Smooth muscle cell of the pulmonary artery (primary cell): ENCODE data around the gene WDR5B. TPM values are rescaled to one million over a fixed set of nuclear protein-coding genes. Genes with fewer than 3 reads are reported as not detected.

ENCODE experiments used
- total RNA-seq: library from RNA; depleted of rRNA; stranded (reverse); fragments of >200 nt; gene quantifications from 2 replicates; pipeline ENCODE4 v1.2.3, GENCODE V29; 2014

Gene WDR5B
- 4.3 and 7.4 TPM in 2 replicates for total RNA-seq

DNA sequence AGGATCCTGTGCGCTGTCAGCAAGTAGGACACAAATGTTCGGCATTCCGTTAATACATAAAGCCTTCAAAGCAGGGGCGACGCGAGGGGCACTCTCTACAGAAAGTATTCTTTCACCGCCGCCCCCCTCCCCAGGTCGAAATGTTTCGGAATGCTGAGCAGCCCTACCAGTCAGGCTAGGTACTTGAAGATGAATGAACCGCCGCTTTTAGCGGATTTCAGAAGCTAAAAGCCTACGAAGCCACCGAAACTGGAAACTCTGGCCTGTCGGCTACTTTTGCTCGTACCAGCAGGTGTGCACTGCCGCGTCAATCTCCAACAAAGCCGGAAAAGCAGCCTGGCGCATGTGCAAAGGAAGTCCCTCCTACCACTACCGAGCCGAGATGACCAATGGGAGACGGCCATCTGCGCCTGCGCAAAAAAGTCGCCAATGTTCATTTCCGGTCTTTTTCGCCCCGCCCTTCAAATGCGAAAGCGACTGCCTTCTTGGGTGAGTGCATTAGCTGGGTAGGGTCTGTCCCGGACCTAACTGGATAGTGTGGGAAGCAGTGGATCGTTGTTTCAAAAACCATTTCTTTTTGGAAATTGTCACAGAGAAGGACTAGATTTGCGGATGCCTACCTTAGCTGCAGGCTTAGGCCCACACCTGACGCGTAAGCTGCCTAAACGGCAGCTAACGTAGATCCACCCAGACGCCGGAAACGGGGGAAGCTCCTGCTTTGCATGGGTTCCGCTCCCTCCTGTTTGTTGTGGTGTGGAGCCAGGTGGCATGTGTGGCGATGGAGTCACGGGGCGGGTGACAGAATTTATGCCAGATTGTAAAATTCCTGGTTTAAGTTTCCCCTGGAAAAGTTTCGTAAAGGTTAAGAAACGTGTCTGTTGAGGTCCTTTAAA lies at the start of gene WDR5B:
Gene WDR5B, minus strand, starts transcription at position 301 of the 893 bp plus-strand sequence. CDS start 534 bp downstream, outside the sequence.

DNA sequence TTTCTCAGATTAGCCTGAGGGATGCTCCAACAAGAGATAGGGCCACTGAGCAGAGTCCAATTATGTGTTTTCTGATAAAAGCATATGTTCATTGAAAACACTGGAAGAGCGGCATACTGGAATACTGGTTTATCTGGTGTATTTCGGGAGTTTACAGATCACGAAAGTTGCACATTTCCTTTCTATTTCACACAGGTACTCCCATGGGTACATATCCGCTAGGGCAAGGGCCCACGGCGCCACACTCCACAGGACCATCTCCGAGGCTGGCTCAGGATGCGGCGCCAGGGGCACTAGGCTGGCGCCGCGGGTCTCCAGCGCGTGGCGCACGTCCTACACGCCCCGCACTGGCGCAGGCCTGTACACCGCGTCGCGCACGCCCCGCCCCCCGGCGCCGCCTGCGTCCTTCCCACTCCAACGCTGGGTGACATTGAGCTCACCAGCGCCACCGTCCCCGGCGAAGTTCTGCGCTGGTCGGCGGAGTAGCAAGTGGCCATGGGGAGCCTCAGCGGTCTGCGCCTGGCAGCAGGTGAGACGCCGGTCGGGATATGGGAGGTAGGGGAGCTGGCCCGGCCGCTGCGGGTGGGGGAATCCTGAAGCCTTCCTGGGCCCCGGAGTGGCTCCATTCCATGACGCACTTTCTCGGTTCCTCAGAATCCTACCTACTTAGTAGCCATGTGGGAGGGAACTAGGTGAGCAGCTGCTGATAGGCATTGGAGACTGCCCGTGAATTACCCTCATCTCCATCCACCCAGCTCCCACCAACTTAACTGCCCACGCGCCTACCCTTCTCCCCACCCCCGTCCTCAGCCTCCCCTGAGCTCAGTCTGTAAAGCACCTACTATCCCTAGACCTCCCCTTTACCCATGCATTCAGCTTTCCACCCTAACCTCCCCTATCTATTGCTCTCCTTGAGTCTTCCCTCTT lies 31.8 kb downstream of the WDR5B start, which contains the start of gene FAM162A:
Gene FAM162A, plus strand, starts transcription at position 412 of the 927 bp plus-strand sequence. Its CDS starts 84 bp downstream, at position 496.

DNA sequence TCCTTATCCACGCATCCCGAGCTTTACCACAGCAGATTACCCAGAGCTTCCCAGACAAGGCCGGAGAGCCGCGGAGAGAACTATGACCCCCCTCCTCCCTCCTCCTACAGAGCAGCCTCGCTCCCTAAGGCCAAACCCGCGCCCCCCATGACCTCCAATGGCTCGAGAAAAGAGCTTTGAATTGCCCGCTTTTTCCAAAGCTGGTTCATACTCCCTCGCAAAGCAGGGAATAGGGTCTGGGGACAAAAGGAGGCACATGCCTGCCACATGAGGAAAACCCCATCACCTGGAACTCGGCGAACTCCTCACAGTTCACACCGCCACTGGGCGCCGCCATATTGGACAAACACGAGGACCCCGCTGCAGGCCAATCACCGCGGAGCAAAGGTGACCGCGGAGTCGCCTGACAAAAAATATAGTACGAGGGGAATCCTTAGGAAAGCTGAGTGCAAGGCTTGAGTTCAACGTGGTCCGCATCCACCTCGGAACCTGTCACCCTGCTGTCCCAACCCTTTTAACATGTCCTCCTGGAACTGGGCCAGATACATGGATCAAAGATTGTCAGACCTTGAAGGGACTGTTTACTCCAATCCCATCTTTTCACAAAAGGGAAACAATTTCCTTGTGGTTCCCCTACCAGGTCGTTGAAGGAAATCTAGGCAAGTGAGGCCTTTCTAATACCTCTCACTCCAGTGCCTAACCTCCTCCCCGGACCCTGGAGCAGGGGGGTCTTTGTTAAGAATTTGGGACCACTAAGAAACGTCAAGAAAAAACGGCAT lies 32.8 kb downstream of the WDR5B start, which contains the start of gene MIX23:
Gene MIX23, minus strand, starts transcription at position 344 of the 779 bp plus-strand sequence. Its CDS starts 7 bp downstream, at position 337.

Other genes with a start within 250 kb of the WDR5B start
- not detected in 2 replicates for gene CASR, start 232.4 kb downstream of the WDR5B start, total RNA-seq
- 1.2 TPM in 1 of 2 replicates, not detected in the other for gene CSTA, start 90.8 kb downstream of the WDR5B start, total RNA-seq
- gene MIX23, start 32.8 kb downstream of the WDR5B start, total RNA-seq: 19.5 and 27.2 TPM in 2 replicates
- 36.8 and 59.1 TPM in 2 replicates for gene FAM162A, start 31.9 kb downstream of the WDR5B start, total RNA-seq
- gene KPNA1, start 98.9 kb upstream of the WDR5B start, total RNA-seq: 37.6 and 45.6 TPM in 2 replicates
- 12.8 and 20.8 TPM in 2 replicates for gene PARP9, start 148.2 kb upstream of the WDR5B start, total RNA-seq
- gene DTX3L, start 148.3 kb upstream of the WDR5B start, total RNA-seq: 15.0 and 21.0 TPM in 2 replicates
- gene PARP15, start 161.6 kb upstream of the WDR5B start, total RNA-seq: 0.03 and 0.13 TPM in 2 replicates